Fibroblast of skin of right quadriceps (primary cell): Measurements from ENCODE around the gene ZBTB16.

ENCODE experiments used
- DNase-seq: peaks from one replicate; pipeline ENCODE4 v3.0.0-alpha.2; 2013

The ZBTB16 gene

GRCh38 chr11:114157476-114158050, 98.1 kb downstream of the ZBTB16 start:
- DNase-seq, result no peak

GRCh38 chr11:114158421-114158820, 98.9 kb downstream of the ZBTB16 start:
- no peak for DNase-seq

- DNase-seq, result peak; percentile 58
Observed at GRCh38 chr11:114158886-114159285, 99.4 kb downstream of the ZBTB16 start.

GRCh38 chr11:114159320-114159719, 99.8 kb downstream of the ZBTB16 start:
- DNase-seq, result no peak

- peak; percentile 99 for DNase-seq
Observed at GRCh38 chr11:114159802-114160632, 100.5 kb downstream of the ZBTB16 start.

- DNase-seq, result no peak
Observed at GRCh38 chr11:114160894-114161293, 101.4 kb downstream of the ZBTB16 start.

GRCh38 chr11:114161486-114162250, 102.2 kb downstream of the ZBTB16 start:
- no peak for DNase-seq

- DNase-seq, result peak; percentile 99
Observed at GRCh38 chr11:114162719-114163123, 103.2 kb downstream of the ZBTB16 start.

GRCh38 chr11:114163229-114163631, 103.7 kb downstream of the ZBTB16 start:
- DNase-seq, result no peak

- no peak for DNase-seq
Observed at GRCh38 chr11:114163830-114164401, 104.4 kb downstream of the ZBTB16 start.

- no peak for DNase-seq
Observed at GRCh38 chr11:114164546-114164945, 105.0 kb downstream of the ZBTB16 start.

- DNase-seq, result no peak
Observed at GRCh38 chr11:114165326-114166230, 106.1 kb downstream of the ZBTB16 start.

- no peak for DNase-seq
Observed at GRCh38 chr11:114166362-114166761, 106.9 kb downstream of the ZBTB16 start.

GRCh38 chr11:114166897-114167323, 107.4 kb downstream of the ZBTB16 start:
- peak; percentile 93 for DNase-seq

- DNase-seq, result no peak
Observed at GRCh38 chr11:114167355-114167754, 107.8 kb downstream of the ZBTB16 start.

GRCh38 chr11:114167771-114168448, 108.4 kb downstream of the ZBTB16 start:
- no peak for DNase-seq

- DNase-seq, result no peak
Observed at GRCh38 chr11:114168691-114169090, 109.2 kb downstream of the ZBTB16 start.

GRCh38 chr11:114169321-114169749, 109.8 kb downstream of the ZBTB16 start:
- peak; percentile 67 for DNase-seq

GRCh38 chr11:114169821-114170220, 110.3 kb downstream of the ZBTB16 start:
- DNase-seq, result no peak

- DNase-seq, result no peak
Observed at GRCh38 chr11:114170226-114170625, 110.7 kb downstream of the ZBTB16 start.

GRCh38 chr11:114171257-114172054, 111.9 kb downstream of the ZBTB16 start:
- no peak for DNase-seq
